ENCODE results near the gene EIF2A. TPM values are rescaled to one million over a fixed set of nuclear protein-coding genes. Genes with fewer than 3 reads are reported as not detected.
A peak's percentile ranks its signal among the peaks of the same experiment; 100 is the strongest.

Gene EIF2A
- total RNA-seq, 1 experiment from 2014 or later = 604 TPM

DNA sequence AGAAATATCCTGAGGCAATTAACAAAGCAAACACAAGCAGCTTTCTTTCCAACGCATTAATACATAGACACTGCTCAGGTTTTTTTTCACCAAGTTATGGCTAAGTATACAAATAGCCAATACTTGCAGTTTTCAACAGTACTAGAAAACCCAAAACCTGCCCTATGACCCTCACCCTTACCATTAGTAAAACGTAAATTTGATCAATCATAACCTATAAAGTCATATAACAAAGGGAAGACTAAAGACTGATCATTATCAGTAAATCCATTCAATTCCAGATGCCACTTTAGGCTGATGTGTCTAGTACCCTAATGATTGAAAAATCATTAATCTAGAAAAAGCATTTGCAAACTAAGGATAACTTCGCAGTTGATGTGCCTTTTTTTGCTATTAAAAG lies 3.5 kb upstream of the EIF2A start:
- no peak for DNase-seq (ENCODE audit: low read depth)

DNA sequence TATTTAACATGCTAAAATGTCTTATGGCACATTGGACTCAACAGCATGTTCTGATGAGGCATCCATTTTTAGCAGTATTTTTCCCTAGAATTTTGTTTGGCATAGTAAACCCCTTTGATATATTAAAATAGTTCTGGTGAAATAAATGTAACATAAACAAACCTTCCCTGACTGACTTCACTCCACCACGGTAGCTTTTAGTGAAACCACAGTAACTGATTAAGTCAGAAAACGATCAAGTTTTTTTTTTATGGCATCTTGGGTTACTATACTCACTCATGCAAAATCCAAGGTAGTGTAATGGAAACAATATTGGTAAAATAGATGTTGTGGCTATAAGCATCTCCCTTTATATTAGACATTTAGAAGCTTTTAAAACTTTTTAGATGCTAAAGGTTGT lies 3.1 kb upstream of the EIF2A start:
- no peak for DNase-seq (ENCODE audit: low read depth)

DNA sequence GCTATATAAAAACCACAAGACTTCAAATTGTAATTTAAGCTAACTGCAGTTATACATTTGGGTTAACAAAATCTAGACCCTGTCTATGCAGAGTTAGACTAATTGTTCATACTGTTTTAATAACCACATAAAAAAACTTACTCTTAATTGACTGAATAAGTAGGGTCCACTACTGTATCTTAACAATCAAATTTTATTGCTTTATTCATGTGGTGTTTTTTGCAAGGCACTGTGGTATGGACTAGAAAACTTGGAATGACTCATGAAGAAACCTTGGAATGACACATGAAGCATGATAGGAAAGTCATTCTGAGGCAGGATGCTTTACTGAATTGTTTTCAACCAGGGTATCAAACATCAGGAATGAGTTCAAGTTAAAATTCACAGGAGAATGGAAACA lies 2.5 kb upstream of the EIF2A start:
- DNase-seq (ENCODE audit: low read depth) = peak; percentile 63

DNA sequence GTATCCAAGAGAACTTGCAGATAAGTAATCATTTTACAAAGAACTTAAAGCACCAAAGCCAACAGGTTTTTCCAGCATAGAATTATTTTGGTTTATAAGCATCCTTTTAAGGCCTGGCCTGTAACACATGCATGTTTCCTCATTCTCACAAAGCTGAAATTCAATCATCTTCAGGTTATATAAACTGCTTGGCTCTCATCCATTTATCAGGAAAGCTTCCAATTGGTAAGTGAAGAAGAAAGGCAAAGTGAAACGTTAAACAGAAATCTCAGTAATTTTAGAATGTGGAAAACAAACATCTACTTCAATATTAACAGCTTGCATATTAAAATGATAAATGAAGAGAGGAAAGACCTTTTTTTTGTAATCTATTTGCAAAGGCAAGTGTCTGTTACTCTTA lies 1.9 kb upstream of the EIF2A start:
- DNase-seq (ENCODE audit: low read depth) = peak; percentile 28

DNA sequence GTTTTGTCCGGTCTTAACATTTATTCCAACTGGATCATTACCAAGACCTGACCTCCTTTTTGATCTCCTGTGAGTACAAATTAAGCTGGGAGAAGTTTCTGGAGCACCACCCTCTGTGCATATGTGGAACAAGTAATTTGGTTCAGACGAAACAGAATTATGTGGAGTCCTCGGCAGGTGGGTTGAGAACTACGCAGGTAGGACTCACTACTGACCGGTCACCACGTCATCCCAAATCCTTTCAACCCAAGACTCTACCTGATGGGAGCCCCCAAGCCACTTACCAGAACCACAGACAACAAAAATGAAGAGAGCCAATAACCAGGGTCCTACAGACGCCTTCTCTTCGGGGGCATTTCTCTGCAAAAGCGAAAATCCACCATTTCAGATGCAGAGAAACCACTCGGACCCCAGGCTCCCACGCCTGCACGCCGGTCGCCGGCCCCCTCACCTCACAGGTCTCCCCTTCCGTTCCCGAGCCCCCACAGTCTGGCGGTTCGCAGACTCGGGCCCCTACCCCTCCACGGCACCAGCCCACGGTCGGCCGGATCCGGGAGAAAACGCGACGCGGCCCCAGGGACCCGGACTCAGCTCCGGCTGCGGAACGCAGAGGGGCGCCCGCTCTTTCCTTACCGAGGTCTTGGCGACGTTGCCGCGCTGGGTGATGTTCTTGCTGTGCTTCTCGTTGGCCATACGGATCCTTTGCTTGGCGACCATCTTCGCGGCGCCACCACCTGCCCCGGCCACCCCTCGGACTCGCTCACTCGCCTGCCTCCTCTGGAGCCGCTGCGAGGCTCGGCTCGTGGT lies 965 bp upstream of the EIF2A start:
- peak; percentile 7 for DNase-seq (ENCODE audit: low read depth)

DNA sequence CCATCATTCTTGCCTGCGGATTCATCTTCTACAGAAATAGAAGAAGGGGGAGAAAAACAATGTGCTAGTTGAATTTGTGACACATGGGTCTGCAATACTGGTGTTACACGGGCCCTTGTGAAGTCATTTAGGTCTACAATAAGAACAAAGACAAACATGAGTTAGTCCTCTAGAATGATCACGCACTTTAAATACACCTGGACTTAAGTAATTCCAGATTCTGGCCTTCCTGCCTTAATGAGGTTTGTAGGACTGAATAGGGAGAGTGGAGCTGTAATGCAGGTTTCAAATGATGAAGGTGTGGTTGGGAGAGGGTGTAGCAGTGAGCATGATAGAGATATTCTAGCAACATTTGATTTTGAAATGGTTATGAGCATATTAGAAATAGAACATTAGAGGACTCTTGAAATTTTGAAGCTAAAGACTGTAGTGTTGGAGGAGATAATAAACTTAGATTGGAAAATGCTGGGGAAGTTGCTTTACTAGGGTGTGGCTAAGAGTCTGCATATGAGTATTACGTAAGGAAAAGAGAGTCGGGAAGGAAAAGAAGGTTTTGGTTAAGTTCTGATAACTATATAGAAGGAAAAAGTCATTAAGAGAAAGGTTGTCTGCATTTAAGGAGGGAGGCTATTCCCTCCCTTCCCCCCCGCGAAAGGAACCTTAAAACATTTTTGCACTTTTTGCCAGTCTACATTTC lies 606 bp downstream of the EIF2A start:
- DNase-seq (ENCODE audit: low read depth) = peak; percentile 14

DNA sequence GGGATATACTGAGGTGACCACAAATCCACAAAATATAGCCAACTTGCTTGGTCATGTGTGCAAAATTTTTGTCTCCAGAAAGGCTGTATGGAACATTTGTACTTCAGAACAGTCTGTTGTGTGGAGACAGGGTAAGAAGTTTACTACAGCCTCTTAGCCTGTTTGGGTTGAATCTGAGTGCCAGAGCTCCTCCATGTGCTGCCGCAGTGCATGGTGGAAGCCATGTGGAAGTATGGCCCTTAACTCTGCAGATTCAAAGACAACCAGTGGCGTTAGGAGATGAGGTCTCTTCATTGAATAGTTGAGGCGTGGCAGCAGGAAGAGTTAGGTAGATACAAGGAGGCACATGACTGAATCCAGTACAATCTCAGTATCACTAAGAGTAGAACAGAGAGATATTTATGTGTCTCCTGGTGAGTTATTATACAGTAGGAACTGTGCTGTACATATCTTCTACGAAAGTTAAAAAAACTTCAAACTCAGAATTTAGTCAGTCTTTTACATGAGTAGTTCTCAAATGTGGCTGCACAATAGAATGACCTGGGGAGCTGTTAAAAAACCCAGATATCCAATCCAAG lies 9.4 kb downstream of the EIF2A start:
- DNase-seq (ENCODE audit: low read depth) = no peak

DNA sequence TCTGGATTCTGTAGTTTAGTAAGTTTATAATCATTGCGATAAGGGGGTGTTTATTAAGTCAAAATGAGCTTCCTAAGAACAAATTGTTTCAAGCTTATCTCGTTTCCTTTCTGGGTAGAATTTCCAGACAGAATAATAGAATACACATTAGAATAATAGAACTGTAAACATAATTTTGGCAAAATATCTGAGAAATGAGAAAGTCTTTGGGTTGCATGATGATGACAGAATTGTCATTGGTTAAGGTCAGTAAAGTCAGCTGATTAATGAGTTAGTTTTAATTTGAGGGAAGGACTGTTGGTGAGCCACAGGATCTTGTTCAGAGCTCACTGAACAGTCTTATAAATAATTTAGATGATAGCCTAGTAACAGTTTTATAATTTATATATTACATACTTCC lies 10.2 kb downstream of the EIF2A start:
- no peak for DNase-seq (ENCODE audit: low read depth)

DNA sequence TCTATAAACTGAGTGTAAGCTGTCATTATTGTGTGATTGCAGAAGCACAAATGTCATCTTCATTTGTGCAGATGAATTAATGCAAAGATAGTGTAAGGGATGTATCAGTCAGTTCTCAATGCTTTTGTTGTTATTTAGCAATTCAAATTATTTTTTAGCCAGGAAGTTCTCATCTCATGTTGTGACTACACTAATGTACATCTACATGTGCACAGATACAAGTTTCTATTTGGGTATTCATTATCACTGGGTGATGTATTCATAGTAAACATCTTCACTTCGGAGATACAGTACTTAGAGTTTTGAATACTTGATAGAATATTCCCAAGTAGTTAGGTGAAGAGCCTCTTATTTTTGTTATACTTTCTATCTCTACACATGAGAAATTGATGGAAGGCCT lies 11.1 kb downstream of the EIF2A start:
- no peak for DNase-seq (ENCODE audit: low read depth)

DNA sequence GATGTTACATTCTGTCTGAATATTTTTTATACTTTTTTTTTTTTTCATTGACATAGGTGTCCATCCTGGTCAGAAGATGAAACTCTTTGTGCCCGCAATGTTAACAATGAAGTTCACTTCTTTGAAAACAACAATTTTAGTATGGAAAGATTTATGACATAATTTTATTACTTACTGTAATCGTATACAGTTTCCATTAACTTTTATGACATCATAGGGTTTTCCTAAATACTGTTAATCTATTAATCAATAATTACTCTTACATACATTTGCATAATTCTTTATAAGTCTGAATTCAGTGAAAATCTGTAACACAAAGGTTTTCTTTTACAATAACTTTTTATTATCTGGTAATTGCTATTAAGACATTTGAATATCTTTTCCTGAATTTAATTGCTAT lies 17.7 kb downstream of the EIF2A start:
- no peak for DNase-seq (ENCODE audit: low read depth)

DNA sequence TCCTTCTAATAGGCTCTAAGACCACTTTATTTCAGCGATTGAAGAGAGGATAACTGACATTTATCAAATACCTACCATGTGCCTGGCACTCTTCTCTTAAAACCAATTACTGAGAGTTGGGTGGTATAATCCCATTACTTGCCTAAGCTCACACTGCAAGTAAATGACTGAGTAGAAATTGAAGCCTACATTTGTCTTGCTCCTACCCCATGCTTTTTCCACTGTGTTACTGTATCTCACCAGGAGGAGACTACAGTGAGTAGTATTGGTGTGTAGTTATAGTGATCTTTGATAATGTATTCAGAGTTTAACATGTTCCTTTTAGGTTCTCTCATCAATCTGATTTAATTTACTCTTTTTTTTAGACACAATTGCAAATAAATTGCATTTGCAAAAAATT lies 20.7 kb downstream of the EIF2A start:
- no peak for DNase-seq (ENCODE audit: low read depth)

DNA sequence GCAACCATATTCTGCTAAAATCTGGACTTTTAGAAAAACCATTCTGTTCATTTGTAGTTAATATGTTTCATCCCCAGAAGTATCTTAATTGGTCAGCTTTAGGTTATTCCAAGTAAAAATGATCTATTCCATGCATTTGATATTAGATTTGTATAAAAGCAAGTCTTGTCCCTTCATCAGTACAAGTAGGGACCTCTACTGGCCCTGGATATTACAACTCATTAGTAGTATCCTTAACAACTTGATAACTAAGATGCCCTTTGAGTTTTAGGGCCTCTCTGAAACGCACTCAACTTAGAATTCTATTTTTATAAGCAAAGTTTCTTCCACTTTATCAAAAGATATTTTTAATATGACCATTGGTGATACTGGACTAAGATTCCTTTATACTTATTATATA lies 31.3 kb downstream of the EIF2A start:
- DNase-seq (ENCODE audit: low read depth) = no peak

DNA sequence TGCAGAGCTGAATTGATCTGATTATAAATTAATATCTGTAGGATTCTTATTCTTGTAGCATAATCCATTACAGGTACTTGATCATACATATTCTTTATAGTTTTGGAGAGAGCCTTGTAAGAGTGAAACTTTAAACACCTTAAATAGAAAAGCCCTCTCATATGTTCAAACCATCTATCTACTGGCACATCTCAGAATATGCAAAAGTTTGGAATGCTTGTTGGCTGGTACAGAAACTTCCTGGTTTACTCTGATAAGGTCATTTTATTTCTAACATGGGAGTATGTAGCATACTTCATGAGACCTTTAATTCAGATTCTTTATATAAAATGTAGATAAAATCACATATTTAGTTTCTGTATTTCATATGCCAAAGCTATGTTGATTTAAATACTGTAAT lies 34.6 kb downstream of the EIF2A start:
- no peak for DNase-seq (ENCODE audit: low read depth)

DNA sequence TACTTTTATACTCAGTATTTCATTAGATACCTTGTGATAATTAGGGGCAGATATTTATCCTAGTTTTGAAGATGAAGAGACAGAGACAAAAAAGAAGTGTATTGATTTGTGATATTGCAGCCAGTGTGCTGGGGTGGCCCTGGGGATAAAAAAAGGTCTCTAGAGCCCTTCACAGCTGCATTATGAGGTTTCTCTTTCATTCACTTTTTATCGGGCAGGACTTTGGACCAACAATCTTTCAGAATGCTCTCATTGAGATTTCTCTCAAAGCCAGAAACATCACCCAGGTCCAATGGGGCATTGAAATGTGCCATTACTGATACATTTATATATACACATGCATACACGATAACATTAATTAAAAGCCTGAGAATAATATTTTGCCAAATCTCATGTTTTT lies 36.0 kb downstream of the EIF2A start:
- no peak for DNase-seq (ENCODE audit: low read depth)

DNA sequence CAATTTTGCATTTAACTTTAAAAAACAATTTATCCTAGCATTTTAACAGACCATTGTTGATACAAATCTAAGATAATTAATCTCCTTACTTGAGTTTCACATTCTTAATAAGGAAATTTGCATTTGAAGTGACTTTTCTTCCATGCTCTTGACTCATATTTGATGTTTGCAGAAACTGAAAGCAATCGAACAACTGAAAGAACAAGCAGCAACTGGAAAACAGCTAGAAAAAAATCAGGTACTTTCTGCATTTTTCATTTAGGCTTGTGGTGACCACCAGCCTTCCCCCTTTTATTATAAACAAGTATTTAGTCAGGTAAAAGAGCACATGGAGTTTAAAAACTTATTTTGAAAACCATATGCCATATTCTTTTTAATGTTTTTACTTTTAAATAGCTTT lies 36.4 kb downstream of the EIF2A start:
- DNase-seq (ENCODE audit: low read depth) = no peak

DNA sequence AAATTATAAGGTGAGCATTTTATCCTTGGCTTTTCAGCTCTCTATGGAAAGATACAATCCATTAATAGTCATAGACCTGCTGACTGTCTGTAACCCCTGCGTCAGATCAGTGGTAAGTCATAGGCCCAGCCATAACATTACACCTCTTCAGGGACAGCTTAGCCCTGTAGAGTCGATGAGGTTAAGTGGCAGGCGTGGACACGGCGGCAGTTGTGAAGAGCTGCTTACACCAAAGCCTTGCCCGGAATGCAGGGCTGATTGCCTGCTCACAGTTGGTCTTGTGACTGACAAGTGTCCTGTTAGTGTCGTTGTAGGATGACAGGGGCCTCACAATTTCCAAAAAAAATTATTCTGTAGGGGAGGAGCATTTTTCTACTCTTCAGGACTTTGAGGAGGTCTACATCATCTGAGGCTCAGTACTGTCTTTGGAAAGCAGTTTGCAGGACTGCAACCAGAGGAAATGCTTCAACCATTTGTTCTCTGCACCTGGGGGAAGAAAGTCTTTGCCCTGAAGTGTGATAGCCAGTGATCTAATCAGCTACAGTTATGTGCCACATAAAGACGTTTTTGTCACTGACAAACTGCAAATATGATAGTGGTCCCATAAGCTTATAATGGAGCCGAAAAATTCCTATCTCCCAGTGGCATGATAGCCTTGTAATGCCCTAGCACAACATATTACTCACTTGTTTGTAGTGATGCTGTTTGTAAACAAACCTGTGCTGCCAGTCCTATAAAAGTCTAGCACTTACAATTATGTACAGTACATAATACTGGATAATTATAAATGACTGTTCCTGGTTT lies 41.6 kb downstream of the EIF2A start:
- no peak for DNase-seq (ENCODE audit: low read depth)

DNA sequence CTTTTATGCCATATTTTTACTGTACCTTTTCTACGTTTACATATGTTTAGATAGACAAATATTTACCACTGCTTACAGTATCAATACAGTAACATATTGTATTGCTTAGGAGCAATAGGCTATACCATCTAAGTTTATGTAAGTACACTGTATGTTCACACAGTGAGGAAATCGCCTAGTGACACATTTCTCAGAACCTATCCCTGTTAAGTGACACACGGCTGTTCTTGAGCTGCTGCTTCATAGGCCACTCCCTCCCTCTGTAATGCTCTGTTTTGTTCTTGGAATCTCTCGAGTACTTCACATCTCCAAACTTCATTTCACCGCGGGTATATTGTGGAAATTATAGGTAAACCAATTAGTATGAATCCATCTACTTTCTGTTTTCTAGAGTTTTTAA lies 43.2 kb downstream of the EIF2A start:
- DNase-seq (ENCODE audit: low read depth) = no peak

DNA sequence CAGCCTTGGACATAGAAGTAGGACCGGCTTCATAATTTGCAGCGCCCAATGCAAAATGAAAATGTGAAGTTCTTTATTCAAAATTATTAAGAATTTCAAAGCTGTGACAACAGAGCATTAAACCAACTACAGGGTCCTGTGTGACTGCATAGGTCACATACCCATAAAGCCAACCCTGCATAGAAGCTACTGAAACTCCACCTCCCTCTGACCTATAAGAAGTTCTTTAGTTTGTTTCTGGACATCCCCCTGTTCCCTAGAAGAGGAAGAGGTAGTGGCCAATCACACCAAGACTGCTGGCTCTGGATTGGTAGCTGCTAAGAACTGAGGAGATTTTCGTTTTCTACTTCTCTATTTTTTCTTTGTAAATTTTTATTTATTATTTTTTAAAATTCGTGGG lies 47.6 kb downstream of the EIF2A start:
- no peak for DNase-seq (ENCODE audit: low read depth)

DNA sequence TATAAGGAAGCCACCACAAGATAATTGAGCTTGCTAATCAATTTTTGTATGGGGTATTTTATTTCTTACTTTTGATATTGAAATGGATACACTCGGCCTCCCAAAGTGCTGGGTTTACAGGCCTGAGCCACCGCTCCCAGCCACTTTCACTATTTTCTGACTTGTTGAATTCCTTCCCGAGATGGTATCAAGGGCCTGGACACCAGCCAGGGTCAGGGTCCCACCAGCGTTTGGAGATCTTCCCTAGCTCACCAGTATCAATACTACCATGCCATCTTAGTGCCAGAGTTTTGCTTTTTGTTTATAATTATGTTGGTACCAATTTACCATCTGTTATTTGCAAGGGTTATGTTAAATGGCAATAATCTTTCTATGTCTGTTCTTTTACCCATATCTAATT lies 51.1 kb downstream of the EIF2A start:
- no peak for DNase-seq (ENCODE audit: low read depth)

DNA sequence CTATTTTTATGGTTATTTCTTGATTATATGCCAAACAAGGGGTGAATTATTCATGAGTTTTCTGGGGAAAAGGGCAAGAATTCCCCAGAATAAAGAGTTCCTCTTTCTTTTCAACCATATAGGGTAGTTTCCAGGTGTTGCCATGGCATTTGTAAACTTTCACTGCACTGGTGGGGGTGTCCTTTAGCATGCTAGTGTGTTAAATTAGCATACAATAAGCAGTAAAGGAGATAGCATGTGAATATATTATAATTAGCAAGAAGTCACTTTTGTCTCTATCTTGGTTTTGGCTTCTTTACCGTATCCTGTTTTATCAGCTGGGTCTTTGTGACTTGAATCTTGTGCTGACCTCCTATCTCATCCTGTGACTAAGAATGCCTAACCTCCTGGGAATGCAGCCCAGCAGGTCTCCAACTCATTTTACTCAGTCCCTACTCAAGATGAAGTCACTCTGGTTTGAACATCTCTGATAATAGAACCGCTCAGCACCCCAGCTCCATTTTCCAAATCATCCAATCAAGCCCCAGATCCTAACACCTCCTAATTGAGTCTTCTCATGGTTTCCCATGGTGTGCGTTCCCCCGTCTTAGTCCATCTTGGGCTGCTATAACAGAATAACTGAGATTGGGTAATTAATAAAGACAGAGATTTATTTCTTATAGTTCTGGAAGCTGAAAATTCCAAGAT lies 53.2 kb downstream of the EIF2A start:
- peak; percentile 86 for DNase-seq (ENCODE audit: low read depth)

DNA sequence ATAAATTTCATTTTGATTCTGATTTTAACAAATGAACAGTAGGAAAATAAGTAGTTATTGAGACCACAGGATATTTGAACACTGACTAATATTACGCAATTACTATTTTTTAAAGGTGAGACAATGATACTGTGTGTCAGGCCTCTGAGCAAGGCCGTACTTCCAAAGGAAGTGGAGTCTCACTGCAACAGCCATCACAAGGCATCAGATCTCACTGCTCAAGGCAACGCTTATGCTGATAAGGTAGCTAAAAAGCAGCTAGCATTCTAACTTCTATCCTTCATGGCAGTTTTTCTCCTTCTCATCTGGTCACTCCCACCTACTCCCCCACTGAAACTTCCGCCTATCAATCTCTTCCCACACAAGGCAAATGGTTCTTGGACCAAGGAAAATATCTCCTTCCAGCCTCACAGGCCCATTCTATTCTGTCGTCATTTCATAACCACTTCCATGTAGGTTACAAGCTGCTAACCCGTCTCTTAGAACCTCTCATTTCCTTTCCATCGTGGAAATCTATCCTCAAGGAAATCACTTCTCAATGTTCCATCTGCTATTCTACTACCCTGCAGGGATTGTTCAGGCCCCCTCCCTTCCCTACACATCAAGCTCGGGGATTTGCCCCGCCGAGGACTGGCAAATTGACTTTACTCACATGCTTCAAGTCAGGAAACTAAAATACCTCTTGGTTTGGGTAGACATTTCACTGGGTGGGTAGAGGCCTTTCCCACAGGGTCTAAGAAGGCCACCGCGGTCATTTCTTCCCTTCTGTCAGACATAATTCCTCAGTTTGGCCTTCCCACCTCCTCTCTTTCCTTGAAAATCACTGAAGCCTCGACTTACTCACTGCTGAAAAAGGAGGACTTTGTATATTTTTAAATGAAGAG lies 54.3 kb downstream of the EIF2A start:
- peak; percentile 25 for DNase-seq (ENCODE audit: low read depth)

Measured in RPMI7951 (cell line).